Neural progenitor cell (in vitro differentiated cells): ENCODE measurements around the gene DNAH7.

ENCODE experiments used
- EZH2 ChIP-seq: fragments of 200-600 bp; sonication (generic); IDR thresholded peaks from 2 replicates; pipeline ENCODE4 v1.6.1; 2017; ENCODE audit warnings: antibody characterized with exemption, mild to moderate bottlenecking, moderate library complexity
- EZH2phosphoT487 ChIP-seq: fragments of 200-600 bp; sonication (generic); IDR thresholded peaks from 2 replicates; pipeline ENCODE4 v1.6.1; 2017; ENCODE audit warnings: antibody characterized with exemption
- TF ChIP-seq, protein P1 (sequence below): fragments of 200-600 bp; sonication (generic); IDR thresholded peaks from 2 replicates; pipeline ENCODE4 v1.5.1; 2017; ENCODE audit warnings: antibody characterized with exemption, mild to moderate bottlenecking

DNA sequence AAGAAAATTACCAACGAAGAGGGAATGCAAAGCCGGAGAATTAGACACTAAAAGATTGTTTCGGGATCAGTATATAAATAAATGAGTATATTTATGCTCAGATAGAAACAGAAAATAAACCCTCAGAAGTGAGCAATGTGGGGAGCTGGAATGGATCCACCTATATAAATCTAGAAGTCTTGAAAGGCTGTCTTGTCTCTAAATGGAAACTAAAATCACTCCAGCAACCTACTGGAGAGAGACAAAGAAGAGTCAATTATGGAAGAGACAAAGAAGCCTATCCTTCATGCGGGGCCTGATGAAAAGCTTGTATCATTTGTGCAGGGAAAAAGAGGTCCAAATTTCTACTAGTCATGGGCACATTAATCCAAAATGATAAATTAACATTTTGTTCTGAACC, 158.1 kb downstream of the DNAH7 start:
- TF ChIP-seq, protein P1, sequence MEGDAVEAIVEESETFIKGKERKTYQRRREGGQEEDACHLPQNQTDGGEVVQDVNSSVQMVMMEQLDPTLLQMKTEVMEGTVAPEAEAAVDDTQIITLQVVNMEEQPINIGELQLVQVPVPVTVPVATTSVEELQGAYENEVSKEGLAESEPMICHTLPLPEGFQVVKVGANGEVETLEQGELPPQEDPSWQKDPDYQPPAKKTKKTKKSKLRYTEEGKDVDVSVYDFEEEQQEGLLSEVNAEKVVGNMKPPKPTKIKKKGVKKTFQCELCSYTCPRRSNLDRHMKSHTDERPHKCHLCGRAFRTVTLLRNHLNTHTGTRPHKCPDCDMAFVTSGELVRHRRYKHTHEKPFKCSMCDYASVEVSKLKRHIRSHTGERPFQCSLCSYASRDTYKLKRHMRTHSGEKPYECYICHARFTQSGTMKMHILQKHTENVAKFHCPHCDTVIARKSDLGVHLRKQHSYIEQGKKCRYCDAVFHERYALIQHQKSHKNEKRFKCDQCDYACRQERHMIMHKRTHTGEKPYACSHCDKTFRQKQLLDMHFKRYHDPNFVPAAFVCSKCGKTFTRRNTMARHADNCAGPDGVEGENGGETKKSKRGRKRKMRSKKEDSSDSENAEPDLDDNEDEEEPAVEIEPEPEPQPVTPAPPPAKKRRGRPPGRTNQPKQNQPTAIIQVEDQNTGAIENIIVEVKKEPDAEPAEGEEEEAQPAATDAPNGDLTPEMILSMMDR, result no peak
- TF ChIP-seq EZH2, result no peak
- TF ChIP-seq EZH2phosphoT487, result no peak
